GM04504 (cell line): ENCODE data around the gene ADD1.
"Not testable (repeated sequence)": the region's sequence is repeated elsewhere in the genome, so short reads cannot be mapped to it uniquely, and the experiment has no call there.

Experiments
- DNase-seq: peaks from one replicate; pipeline ENCODE4 v3.0.0-alpha.2; 2012; ENCODE audit warnings: low read depth

Gene ADD1

DNA sequence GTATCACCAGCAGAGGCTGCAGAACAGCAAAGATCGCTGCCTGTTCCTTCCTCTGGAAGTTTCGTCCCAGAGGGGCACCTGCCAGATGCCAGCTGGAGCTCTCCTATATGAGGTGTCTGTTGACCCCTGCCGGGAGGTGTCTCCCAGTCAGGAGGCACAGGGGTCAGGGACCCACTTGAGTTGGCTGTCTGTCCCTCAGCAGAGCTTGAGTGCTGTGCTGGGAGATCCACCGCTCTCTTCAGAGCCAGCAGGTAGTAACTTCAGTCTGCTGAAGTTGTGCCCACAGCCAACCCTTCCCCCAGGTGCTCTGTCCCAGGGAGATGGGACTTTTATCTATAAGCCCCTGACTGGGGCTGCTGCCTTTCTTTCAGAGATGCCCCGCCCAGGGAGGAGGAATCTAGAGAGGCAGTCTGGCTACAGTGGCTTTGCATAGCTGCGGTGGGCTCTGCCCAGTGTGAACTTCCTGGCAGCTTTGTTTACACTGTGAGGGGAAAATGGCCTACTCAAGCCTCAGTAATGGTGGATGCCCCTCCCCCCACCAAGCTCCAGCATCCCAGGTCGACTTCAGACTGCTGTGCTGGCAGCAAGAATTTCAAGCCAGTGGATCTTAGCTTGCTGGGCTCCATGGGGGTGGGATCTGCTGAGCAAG, 78.9 kb downstream of the ADD1 start:
- DNase-seq = not testable (repeated sequence)

DNA sequence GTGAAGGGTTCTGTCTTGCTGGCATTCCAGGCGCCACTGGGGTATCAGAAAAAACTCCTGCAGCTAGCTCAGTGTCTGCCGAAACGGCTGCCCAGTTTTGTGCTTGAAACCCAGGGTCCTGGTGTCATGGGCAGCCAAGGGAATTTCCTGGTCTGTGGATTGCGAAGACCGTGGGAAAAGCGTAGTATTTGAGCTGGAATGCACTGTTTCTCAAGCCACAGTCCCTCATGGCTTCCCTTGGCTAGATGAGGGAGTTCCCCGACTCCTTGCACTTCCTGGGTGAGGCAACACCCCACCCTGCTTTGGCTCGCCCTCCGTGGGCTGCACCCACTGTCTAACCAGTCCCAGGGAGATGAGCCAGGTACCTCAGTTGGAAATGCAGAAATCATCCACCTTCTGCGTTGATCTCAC, 79.5 kb downstream of the ADD1 start:
- DNase-seq = no peak

- no peak for DNase-seq
These were observed 80.1 kb downstream of the ADD1 start for GRCh38 chr4:2923668-2924173.

- DNase-seq = no peak
These were observed 80.6 kb downstream of the ADD1 start for GRCh38 chr4:2924286-2924685.

GRCh38 chr4:2924765-2925301, 81.2 kb downstream of the ADD1 start:
- no peak for DNase-seq

- no peak for DNase-seq
These were observed 81.9 kb downstream of the ADD1 start for GRCh38 chr4:2925496-2925895.

- DNase-seq = no peak
These were observed 82.6 kb downstream of the ADD1 start for GRCh38 chr4:2925931-2926860.

DNA sequence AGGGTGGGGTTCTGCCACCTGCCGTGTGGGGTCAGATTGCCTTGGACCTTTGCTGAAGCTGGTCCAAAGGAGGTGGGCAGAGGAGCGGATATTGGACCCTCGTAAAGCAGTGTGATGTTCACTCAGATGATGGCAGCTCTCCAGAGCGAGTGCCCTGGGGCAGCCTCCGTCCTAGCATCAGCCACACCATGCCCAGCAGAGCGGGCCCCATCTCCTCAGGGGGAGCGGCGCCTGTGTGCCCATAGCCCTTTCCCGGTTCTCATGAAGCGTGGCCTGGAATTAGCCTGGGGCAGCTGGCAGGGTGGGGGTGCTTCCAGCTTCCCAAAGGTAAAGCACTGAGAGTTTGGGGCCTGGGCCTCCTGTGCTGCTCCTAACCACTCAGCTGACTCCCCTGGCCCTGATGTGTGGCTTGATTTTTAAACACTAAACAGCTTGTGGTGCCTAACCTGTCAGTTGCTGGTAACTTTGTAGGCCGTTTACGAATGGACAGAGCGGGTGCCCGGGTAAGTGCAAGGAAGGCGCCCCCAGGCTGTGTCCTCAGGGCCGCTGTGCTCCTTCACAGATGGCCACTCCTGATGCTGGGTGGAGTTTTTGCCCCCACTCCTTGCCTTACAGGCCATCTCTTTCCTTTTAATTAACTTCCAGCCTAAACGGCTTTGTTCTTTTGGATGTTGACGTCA, 83.5 kb downstream of the ADD1 start:
- DNase-seq = no peak

DNA sequence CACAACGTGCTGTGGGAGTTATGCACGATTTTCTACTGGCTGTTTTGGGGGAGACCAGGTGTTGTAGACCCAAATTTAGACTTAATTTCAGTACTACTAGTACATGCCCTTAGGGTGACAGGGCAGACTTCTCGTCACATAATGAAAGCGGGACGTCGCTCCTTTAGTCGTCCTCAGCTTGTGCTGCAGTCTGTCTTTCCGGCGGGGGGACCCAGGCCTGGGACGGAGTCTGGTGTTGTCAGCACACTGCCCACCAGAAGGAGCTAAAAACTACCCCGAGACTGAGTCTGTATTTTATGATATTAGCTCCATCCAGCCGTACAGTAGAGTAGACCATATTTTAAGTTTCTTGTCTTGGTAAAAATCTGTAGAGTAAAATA, 84.0 kb downstream of the ADD1 start:
- no peak for DNase-seq

GRCh38 chr4:2928242-2929176, 84.9 kb downstream of the ADD1 start:
- DNase-seq = no peak

GRCh38 chr4:2929469-2929868, 85.8 kb downstream of the ADD1 start:
- DNase-seq = no peak

- DNase-seq = no peak
These were observed 86.6 kb downstream of the ADD1 start for GRCh38 chr4:2930135-2930757.

DNA sequence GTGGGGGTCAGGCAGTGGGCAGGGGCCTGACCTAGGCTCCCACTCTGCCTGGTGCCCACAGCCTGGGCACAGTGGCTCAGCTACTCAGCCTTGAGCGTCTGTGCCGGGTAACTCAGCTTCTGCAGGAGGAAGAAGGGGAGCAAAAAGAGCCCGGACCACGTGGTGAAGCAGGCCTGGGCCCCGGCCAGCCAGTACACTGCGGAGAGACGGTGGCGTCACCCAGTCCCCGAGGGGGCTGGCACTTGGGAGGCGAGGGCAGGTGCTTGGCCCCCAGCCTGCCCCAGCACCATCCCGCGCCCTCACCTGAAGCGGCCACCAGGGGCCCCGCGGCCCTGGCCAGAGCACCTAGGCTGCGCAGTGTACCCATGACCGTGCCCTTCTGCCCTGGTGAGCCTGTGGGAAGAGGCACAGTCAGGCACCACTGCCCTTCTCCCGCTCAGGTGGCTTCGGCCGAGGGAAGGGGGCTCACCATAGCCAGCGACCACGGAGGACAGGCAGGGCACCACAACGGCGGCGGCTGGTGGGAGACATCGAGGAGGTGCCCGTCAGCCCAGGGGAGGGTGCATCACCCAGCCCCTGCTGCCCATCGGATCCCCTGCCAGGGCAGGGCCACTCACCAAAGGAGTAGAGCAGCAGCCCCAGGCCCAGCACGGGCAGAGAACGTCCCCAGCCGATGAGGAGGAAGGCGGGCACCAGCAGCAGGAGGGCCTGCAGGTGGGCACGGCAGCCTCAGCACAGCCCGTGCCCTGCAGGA, 87.3 kb downstream of the ADD1 start:
- no peak for DNase-seq

DNA sequence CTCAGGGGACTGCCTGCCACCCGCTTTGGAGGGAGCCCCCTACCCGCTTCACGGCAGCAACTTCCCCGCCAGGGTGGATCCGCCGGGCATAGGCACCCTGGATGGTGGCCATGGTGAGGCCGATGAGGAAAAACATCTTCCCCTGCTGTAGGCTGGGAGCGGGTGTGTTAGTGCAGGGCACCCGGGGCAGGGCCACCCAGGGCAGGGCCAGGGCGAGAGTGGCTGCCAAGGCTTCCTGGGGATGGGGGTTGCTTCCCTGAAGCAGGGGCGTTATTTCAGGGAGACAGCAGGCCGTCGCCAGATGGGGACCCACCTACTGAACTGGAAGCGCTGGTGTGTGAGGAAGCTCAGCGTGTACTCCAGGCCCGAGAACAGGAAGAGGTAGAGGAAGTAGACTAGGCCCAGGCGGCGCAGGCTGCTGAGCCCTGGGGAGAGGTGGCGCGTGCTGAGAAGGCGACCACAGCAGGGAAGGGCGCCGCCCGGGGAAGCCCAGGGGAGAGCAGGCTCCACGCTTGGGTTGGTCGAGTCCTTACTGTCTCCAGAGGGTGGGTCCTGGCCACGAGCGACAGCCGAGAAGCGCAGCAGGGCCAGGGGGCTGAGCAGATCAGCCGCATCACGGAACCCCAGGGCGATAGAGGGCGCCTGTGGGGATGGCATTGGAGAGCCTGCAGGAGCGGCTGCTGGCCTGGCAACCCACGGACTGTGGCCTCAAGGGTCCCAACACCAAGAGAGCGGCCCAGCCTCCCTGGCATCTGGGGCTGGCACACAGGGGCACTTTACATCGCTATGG, 88.1 kb downstream of the ADD1 start:
- no peak for DNase-seq

DNA sequence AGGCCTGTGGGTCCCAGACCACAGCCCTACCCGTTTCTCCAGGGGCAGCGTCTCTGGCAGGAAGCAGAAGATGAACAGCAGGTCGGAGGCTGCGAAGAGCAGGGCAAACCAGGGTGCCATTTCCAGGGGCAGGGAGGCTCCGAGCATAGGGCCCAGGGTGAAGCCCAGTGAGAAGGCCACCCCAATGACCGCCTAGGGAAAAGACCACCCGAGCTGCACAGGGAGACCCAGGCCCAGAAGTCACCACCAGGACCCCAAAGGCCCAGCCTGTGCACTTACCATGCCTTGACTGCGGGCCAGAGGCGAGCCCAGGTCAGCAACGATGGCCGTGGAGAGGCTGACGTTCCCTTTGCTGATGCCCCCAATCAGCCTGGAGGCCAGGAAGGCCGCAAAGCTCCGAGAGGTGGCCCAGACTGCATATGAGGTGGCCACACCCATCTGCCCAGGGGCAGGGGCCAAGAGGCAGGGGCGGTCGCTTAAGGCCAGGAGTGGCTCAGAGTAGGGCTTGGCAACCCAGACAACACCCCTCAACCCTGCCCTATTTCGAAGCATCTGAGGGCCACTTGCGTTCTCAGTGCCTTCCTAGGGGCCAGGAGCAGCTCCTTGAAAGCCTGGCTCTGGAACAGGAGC, 88.8 kb downstream of the ADD1 start:
- no peak for DNase-seq

- DNase-seq = no peak
These were observed 89.4 kb downstream of the ADD1 start for GRCh38 chr4:2932951-2933565.

DNA sequence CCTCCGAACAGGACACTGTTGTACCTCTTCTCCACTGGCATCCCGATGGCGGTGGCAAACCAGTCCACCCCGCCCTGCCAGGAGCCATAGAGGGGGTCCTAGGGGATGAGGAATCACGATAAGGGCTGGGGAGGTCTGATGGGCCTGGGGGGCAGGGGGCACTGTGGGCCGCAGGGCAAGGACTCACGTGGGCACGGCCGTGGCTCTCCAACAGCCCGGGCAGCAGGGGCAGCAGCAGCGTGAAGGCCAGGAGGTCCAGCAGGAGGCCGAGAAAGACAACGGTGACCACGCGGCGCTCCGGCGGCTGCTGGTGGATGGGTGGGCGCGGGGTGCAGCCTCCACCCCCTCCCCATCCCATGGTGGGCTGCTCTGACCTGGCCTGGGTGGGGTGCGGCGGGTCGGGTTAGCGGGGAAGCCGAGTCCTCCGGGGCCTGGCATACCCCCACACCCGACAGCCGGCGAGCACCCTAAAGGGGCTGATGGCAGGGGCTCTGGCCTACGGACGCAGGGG, 90.0 kb downstream of the ADD1 start:
- DNase-seq = no peak
